ENCODE data around the gene SLC22A5.

Gene SLC22A5

GRCh38 chr5:132416306-132417009 is 46.9 kb downstream of the SLC22A5 start:
- TF ChIP-seq FOXP2 (optimal IDR thresholded peaks at IDR 0.05; ENCODE audit: borderline replicate concordance, extremely low read depth, extremely low read length, insufficient read depth) = no peak
- no peak for TF ChIP-seq SIN3A (IDR thresholded peaks at IDR 0.05; ENCODE audit: borderline replicate concordance, insufficient read depth, low read length)
- no peak for TF ChIP-seq REST (IDR thresholded peaks at IDR 0.05; ENCODE audit: insufficient read depth in 1 of 2, low read depth in 2 of 2, low read length in 2 of 2)
- TF ChIP-seq POLR2AphosphoS5 (IDR thresholded peaks at IDR 0.05; ENCODE audit: low read depth, low read length) = no peak
- no peak for TF ChIP-seq TAF1 (IDR thresholded peaks at IDR 0.05; ENCODE audit: borderline replicate concordance, insufficient read depth, low read length)

- no peak for TF ChIP-seq TAF1 (IDR thresholded peaks at IDR 0.05; ENCODE audit: borderline replicate concordance, insufficient read depth, low read length)
Measured at GRCh38 chr5:132417010-132417439, 47.5 kb downstream of the SLC22A5 start.

GRCh38 chr5:132417461-132417860 is 48.0 kb downstream of the SLC22A5 start:
- no peak for TF ChIP-seq TAF1 (IDR thresholded peaks at IDR 0.05; ENCODE audit: borderline replicate concordance, insufficient read depth, low read length)
- TF ChIP-seq FOXP2 (optimal IDR thresholded peaks at IDR 0.05; ENCODE audit: borderline replicate concordance, extremely low read depth, extremely low read length, insufficient read depth) = no peak
- no peak for TF ChIP-seq POLR2AphosphoS5 (IDR thresholded peaks at IDR 0.05; ENCODE audit: low read depth, low read length)
- TF ChIP-seq REST (IDR thresholded peaks at IDR 0.05; ENCODE audit: insufficient read depth in 1 of 2, low read depth in 2 of 2, low read length in 2 of 2) = no peak

GRCh38 chr5:132417889-132418485 is 48.5 kb downstream of the SLC22A5 start:
- TF ChIP-seq POLR2AphosphoS5 (IDR thresholded peaks at IDR 0.05; ENCODE audit: low read depth, low read length) = no peak
- TF ChIP-seq REST (IDR thresholded peaks at IDR 0.05; ENCODE audit: insufficient read depth in 1 of 2, low read depth in 2 of 2, low read length in 2 of 2) = no peak
- no peak for TF ChIP-seq FOXP2 (optimal IDR thresholded peaks at IDR 0.05; ENCODE audit: borderline replicate concordance, extremely low read depth, extremely low read length, insufficient read depth)
- TF ChIP-seq TAF1 (IDR thresholded peaks at IDR 0.05; ENCODE audit: borderline replicate concordance, insufficient read depth, low read length) = no peak
- TF ChIP-seq SIN3A (IDR thresholded peaks at IDR 0.05; ENCODE audit: borderline replicate concordance, insufficient read depth, low read length) = no peak

- TF ChIP-seq SIN3A (IDR thresholded peaks at IDR 0.05; ENCODE audit: borderline replicate concordance, insufficient read depth, low read length) (no peak), FOXP2 (optimal IDR thresholded peaks at IDR 0.05; ENCODE audit: borderline replicate concordance, extremely low read depth, extremely low read length, insufficient read depth) (no peak), POLR2AphosphoS5 (IDR thresholded peaks at IDR 0.05; ENCODE audit: low read depth, low read length) (no peak), TAF1 (IDR thresholded peaks at IDR 0.05; ENCODE audit: borderline replicate concordance, insufficient read depth, low read length) (no peak), REST (IDR thresholded peaks at IDR 0.05; ENCODE audit: insufficient read depth in 1 of 2, low read depth in 2 of 2, low read length in 2 of 2) (no peak)
Measured at GRCh38 chr5:132418881-132419280, 49.4 kb downstream of the SLC22A5 start.
